ENCODE data around the gene LAMC2.
"Not testable (repeated sequence)": the region's sequence is repeated elsewhere in the genome, so short reads cannot be mapped to it uniquely, and the experiment has no call there.

The LAMC2 gene

GRCh38 chr1:183239220-183239742, 53.2 kb downstream of the LAMC2 start:
- Histone ChIP-seq H3K4me1 (ENCODE audit: insufficient read depth, poor library complexity, severe bottlenecking) (peaks cover 15% of the 10 kb centered on the region), H3K36me3 (ENCODE audit: low read depth) (peaks cover 96% of the 10 kb centered on the region), H3K9me3 (ENCODE audit: severe bottlenecking) (no peaks in the 10 kb centered on the region), H3K27ac (ENCODE audit: poor library complexity, severe bottlenecking) (peak overlapping the region; percentile 72), H3K4me3 (ENCODE audit: severe bottlenecking) (no peak overlapping the region), H3K27me3 (ENCODE audit: insufficient read depth, poor library complexity, severe bottlenecking) (no peaks in the 10 kb centered on the region)
- ATAC-seq (ENCODE audit: low read depth) (no peak), DNase-seq (ENCODE audit: low spot score) (no peak)
- TF ChIP-seq CTCF (IDR thresholded peaks at IDR 0.05; ENCODE audit: poor library complexity, severe bottlenecking), result no peak

GRCh38 chr1:183239793-183240525, 53.9 kb downstream of the LAMC2 start:
- no peak for DNase-seq (ENCODE audit: low spot score)
- no peak for ATAC-seq (ENCODE audit: low read depth)

GRCh38 chr1:183240526-183240825, 54.4 kb downstream of the LAMC2 start:
- ATAC-seq (ENCODE audit: low read depth), result no peak
- Histone ChIP-seq H3K27me3 (ENCODE audit: insufficient read depth, poor library complexity, severe bottlenecking) (no peaks in the 10 kb centered on the region), H3K27ac (ENCODE audit: poor library complexity, severe bottlenecking) (peak overlapping the region; percentile 72), H3K4me1 (ENCODE audit: insufficient read depth, poor library complexity, severe bottlenecking) (peaks cover 6% of the 10 kb centered on the region), H3K36me3 (ENCODE audit: low read depth) (peaks cover 96% of the 10 kb centered on the region), H3K4me3 (ENCODE audit: severe bottlenecking) (no peak overlapping the region), H3K9me3 (ENCODE audit: severe bottlenecking) (no peaks in the 10 kb centered on the region)
- DNase-seq (ENCODE audit: low spot score), result no peak
- no peak for TF ChIP-seq CTCF (IDR thresholded peaks at IDR 0.05; ENCODE audit: poor library complexity, severe bottlenecking)

More at GRCh38 chr1:183239793-183240525, 53.9 kb downstream of the LAMC2 start:
- Histone ChIP-seq H3K27me3 (ENCODE audit: insufficient read depth, poor library complexity, severe bottlenecking) (no peaks in the 10 kb centered on the region), H3K27ac (ENCODE audit: poor library complexity, severe bottlenecking) (peak overlapping the region; percentile 72), H3K4me3 (ENCODE audit: severe bottlenecking) (no peak overlapping the region), H3K4me1 (ENCODE audit: insufficient read depth, poor library complexity, severe bottlenecking) (peaks cover 11% of the 10 kb centered on the region), H3K36me3 (ENCODE audit: low read depth) (peaks cover 100% of the 10 kb centered on the region), H3K9me3 (ENCODE audit: severe bottlenecking) (no peaks in the 10 kb centered on the region)
- TF ChIP-seq CTCF (IDR thresholded peaks at IDR 0.05; ENCODE audit: poor library complexity, severe bottlenecking), result no peak

GRCh38 chr1:183240853-183241252, 54.8 kb downstream of the LAMC2 start:
- H3K4me1 ChIP-seq (ENCODE audit: insufficient read depth, poor library complexity, severe bottlenecking); ATAC-seq (ENCODE audit: low read depth); H3K27me3 ChIP-seq (ENCODE audit: insufficient read depth, poor library complexity, severe bottlenecking); H3K4me3 ChIP-seq (ENCODE audit: severe bottlenecking); DNase-seq (ENCODE audit: low spot score); H3K9me3 ChIP-seq (ENCODE audit: severe bottlenecking): not testable (repeated sequence)
- Histone ChIP-seq H3K36me3 (ENCODE audit: low read depth) (peaks cover 92% of the 10 kb centered on the region), H3K27ac (ENCODE audit: poor library complexity, severe bottlenecking) (peak overlapping the region; percentile 14)

GRCh38 chr1:183241471-183241870, 55.4 kb downstream of the LAMC2 start:
- Histone ChIP-seq H3K4me1 (ENCODE audit: insufficient read depth, poor library complexity, severe bottlenecking) (peaks cover 6% of the 10 kb centered on the region), H3K36me3 (ENCODE audit: low read depth) (peaks cover 86% of the 10 kb centered on the region), H3K27me3 (ENCODE audit: insufficient read depth, poor library complexity, severe bottlenecking) (no peaks in the 10 kb centered on the region), H3K4me3 (ENCODE audit: severe bottlenecking) (no peak overlapping the region), H3K9me3 (ENCODE audit: severe bottlenecking) (no peaks in the 10 kb centered on the region), H3K27ac (ENCODE audit: poor library complexity, severe bottlenecking) (peak overlapping the region; percentile 14)
- no peak for TF ChIP-seq CTCF (IDR thresholded peaks at IDR 0.05; ENCODE audit: poor library complexity, severe bottlenecking)
- DNase-seq (ENCODE audit: low spot score) (no peak), ATAC-seq (ENCODE audit: low read depth) (no peak)

All from RWPE2 (cell line).